Nephron progenitor cell (in vitro differentiated cells): ENCODE results near the gene TRIM8.

Experiments
- DNase-seq: peaks from one replicate; pipeline ENCODE4 v3.0.0; 2021
- H3K27ac Mint-ChIP-seq: 2 replicates; pipeline ENCODE4 v1.8.0; 2021; ENCODE audit warnings: mild to moderate bottlenecking, moderate library complexity, mixed read lengths
- H3K27me3 Mint-ChIP-seq: 2 replicates; pipeline ENCODE4 v1.8.0; 2021; ENCODE audit warnings: mild to moderate bottlenecking, low read depth, mixed read lengths; ENCODE audit not compliant: poor library complexity
- H3K36me3 Mint-ChIP-seq: 2 replicates; pipeline ENCODE4 v1.8.0; 2021; ENCODE audit warnings: low read depth, mixed read lengths
- H3K4me1 Mint-ChIP-seq: 2 replicates; pipeline ENCODE4 v1.8.0; 2021; ENCODE audit warnings: mixed read lengths
- H3K4me3 Mint-ChIP-seq: 2 replicates; pipeline ENCODE4 v1.8.0; 2021; ENCODE audit warnings: mild to moderate bottlenecking, moderate library complexity, mixed read lengths
- H3K9me3 Mint-ChIP-seq: 2 replicates; pipeline ENCODE4 v1.8.0; 2021; ENCODE audit warnings: mild to moderate bottlenecking, moderate library complexity, mixed read lengths
- CTCF ChIP-seq: fragments of 200-600 bp; sonication (generic); IDR thresholded peaks from 2 replicates; pipeline ENCODE4 v1.5.0; 2021; ENCODE audit warnings: antibody characterized with exemption

The TRIM8 gene

DNA sequence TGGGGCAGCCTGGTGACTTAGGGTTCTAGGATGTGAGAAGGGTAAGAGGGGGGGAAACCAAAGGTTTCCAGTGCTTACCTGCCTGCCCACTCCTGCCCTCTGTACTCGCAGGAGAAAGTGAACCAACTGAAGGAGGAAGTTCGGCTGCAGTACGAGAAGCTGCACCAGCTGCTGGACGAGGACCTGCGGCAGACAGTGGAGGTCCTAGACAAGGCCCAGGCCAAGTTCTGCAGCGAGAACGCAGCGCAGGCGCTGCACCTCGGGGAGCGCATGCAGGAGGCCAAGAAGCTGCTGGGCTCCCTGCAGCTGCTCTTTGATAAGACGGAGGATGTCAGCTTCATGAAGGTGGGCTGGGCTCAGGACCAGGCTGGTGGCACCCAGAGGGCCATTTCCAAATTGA lies 10.7 kb downstream of the TRIM8 start:
- no peak overlapping the region for H3K4me3 Mint-ChIP-seq
- no peaks in the 10 kb centered on the region for H3K27me3 Mint-ChIP-seq
- H3K27ac Mint-ChIP-seq = no peak overlapping the region
- no peak for DNase-seq
- H3K4me1 Mint-ChIP-seq = peaks cover 36% of the 10 kb centered on the region
- peaks cover 44% of the 10 kb centered on the region for H3K36me3 Mint-ChIP-seq
- no peak for TF ChIP-seq CTCF
- no peaks in the 10 kb centered on the region for H3K9me3 Mint-ChIP-seq

DNA sequence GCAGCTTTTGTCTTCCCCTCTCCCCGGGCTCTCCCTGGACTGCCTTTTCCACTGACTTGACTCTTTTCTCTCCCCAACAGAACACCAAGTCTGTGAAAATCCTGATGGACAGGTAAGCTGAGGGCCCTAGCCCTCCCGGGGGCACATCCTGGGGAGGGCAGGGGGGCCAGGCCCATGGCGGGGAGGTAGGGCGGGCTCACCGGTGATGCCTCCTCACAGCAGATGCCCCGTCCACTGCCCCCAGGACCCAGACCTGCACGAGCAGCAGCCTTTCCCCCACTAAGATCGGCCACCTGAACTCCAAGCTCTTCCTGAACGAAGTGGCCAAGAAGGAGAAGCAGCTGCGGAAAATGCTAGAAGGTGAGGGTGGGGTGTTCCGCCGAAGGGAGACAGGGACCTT lies 11.7 kb downstream of the TRIM8 start:
- no peak overlapping the region for H3K4me3 Mint-ChIP-seq
- H3K27me3 Mint-ChIP-seq = no peaks in the 10 kb centered on the region
- H3K36me3 Mint-ChIP-seq = peaks cover 44% of the 10 kb centered on the region
- H3K27ac Mint-ChIP-seq = no peak overlapping the region
- no peak for DNase-seq
- no peak for TF ChIP-seq CTCF
- peaks cover 29% of the 10 kb centered on the region for H3K4me1 Mint-ChIP-seq
- H3K9me3 Mint-ChIP-seq = no peaks in the 10 kb centered on the region

GRCh38 chr10:102656791-102657371 lies 12.6 kb downstream of the TRIM8 start:
- Mint-ChIP-seq H3K36me3 (peaks cover 44% of the 10 kb centered on the region), H3K27me3 (no peaks in the 10 kb centered on the region), H3K4me3 (no peak overlapping the region), H3K9me3 (no peaks in the 10 kb centered on the region), H3K4me1 (peaks cover 29% of the 10 kb centered on the region), H3K27ac (no peak overlapping the region)
- TF ChIP-seq CTCF = no peak
- DNase-seq = no peak

DNA sequence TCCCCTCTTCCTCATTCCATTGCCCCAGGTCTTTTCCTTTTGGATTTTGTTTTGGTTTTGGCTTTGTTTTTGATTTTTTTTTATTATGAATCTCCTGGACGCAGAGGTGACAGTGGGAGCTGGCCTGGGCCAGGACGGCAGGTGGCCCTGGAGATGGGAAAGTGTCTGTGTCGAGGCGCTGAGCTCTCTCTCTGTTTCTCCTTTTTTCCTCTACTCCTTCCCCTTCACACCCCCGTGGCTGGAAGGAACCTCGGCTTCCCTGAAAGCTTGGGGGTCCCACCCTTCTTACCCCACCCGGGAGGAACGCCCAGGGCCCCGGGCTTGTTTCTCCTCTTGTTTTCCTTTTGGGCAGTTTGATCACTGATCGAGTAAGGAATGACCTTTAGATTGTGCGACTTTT lies 13.2 kb downstream of the TRIM8 start:
- peak overlapping the region; percentile 81 for H3K27ac Mint-ChIP-seq
- peaks cover 43% of the 10 kb centered on the region for H3K36me3 Mint-ChIP-seq
- no peaks in the 10 kb centered on the region for H3K9me3 Mint-ChIP-seq
- DNase-seq = no peak
- H3K4me3 Mint-ChIP-seq = no peak overlapping the region
- peaks cover 26% of the 10 kb centered on the region for H3K4me1 Mint-ChIP-seq
- TF ChIP-seq CTCF = no peak
- peaks cover 4% of the 10 kb centered on the region for H3K27me3 Mint-ChIP-seq

- no peak for TF ChIP-seq CTCF
- Mint-ChIP-seq H3K4me3 (no peak overlapping the region), H3K36me3 (peaks cover 36% of the 10 kb centered on the region), H3K9me3 (no peaks in the 10 kb centered on the region), H3K27me3 (peaks cover 5% of the 10 kb centered on the region), H3K27ac (peak overlapping the region; percentile 81), H3K4me1 (peaks cover 21% of the 10 kb centered on the region)
- no peak for DNase-seq
These were observed 13.9 kb downstream of the TRIM8 start for GRCh38 chr10:102657984-102658724.

DNA sequence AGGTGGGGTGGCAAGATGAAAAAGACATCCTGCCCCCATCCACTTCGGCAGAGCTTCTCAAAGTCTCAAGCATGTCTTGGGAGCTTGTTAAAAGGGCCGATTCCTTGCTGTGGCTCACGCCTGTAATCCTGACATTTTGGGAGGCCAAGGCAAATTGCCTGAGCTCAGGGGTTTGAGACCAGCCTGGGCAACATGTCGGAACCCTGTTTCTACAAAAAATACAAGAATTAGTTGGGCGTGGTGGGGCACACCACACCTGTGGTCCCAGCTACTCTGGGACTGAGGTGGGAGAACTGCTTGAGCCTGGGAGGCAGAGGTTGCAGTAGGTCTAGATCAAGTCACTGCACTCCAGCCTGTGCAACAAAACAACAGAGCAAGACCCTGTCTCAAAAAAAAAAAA lies 14.5 kb downstream of the TRIM8 start:
- TF ChIP-seq CTCF = no peak
- no peaks in the 10 kb centered on the region for H3K9me3 Mint-ChIP-seq
- no peak overlapping the region for H3K27ac Mint-ChIP-seq
- no peak overlapping the region for H3K4me3 Mint-ChIP-seq
- peaks cover 5% of the 10 kb centered on the region for H3K27me3 Mint-ChIP-seq
- peaks cover 30% of the 10 kb centered on the region for H3K36me3 Mint-ChIP-seq
- peaks cover 16% of the 10 kb centered on the region for H3K4me1 Mint-ChIP-seq
- DNase-seq = no peak
